Stimulated activated CD8-positive, alpha-beta memory T cell treated with anti-CD3 and anti-CD28 coated beads, Interleukin-15, amount 100 ng/mL, for 48 hours (primary cell): Measurements from ENCODE around the gene AKR1A1.
"Not testable (repeated sequence)": the region's sequence is repeated elsewhere in the genome, so short reads cannot be mapped to it uniquely, and the experiment has no call there.

ENCODE experiments used
- DNase-seq, 2 donors: peaks; one replicate each; pipeline ENCODE4 v3.0.0-alpha.2; 2020; ENCODE audit warnings: low read depth in 2 of 2

The AKR1A1 gene

DNA sequence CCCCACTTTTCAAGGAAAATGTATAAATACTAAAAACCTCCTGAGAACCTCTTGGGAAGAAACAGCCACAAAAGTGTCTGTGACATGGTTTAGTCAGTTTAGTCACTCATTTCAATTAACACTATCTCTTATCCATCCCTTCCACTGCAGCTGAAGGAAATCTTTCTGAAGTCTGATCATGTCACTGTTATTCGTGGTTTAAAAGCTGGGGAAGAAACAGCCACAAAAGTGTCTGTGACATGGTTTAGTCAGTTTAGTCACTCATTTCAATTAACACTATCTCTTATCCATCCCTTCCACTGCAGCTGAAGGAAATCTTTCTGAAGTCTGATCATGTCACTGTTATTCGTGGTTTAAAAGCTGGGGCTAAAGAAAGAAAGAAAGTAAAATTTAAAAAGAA, 27.1 kb upstream of the AKR1A1 start:
- DNase-seq: not testable (repeated sequence)

DNA sequence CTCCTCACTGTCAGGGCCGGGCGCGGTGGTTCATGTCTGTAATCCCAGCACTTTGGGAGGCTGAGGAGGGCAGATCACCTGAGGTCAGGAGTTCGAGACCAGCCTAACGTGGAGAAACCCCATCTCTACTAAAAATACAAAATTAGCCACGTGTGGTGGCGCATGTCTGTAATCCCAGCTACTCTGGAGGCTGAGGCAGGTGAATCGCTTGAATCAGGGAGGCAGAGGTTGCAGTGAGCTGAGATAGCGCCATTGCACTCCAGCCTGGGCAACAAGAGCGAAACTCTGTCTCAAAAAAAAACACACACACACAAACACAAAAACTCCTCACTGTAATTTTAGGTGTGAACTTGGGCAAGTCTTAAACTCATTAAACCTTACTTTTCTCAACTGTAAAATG, 26.7 kb upstream of the AKR1A1 start:
- not testable (repeated sequence) for DNase-seq

DNA sequence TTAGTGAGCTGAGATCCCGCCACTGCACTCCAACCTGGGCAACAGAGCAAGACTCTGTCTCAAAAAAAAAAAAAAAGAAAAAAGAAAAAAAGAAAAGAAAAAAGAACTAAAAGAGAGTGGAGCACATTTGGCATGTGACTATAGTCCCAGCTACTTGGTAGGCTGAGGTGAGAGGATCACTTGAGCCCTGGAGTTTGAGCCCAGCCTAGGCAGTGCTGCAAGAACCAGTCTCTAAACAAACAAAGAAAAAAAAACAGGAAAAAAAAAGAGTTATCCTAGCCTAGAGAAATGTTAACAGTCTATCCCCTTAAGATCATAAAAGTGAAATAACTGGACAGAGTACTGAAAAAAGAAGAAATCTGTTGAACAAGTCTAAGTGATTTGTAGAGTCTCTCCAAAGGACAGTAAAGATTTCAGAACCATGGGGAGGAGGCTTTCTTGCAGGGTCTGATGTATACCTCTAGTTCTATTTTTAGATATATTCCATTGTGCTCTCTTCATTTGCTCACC, 24.4 kb upstream of the AKR1A1 start:
- DNase-seq: no peak

DNA sequence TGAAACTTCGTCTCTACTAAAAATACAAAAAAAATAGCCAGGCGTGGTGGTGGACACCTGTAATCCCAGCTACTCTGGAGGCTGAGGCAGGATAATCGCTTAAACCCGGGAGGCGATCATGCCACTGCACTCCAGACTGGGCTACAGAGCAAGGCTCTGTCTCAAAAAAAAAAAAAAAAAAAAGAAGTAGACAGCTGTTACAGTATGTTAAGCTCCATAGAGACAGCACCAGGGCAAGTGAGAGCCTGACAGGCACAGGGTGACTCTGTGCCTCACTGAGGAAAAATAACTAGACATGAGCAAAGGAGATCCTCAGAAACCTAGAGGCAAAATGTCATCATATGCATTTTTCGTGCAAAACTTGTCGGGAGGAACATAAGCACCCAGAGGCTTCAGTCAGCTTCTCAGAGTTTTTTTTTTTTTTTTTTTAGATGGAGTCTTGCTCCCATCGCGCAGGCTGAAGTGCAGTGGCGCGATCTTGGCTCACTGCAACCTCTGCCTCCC, 19.9 kb upstream of the AKR1A1 start:
- no peak for DNase-seq

DNA sequence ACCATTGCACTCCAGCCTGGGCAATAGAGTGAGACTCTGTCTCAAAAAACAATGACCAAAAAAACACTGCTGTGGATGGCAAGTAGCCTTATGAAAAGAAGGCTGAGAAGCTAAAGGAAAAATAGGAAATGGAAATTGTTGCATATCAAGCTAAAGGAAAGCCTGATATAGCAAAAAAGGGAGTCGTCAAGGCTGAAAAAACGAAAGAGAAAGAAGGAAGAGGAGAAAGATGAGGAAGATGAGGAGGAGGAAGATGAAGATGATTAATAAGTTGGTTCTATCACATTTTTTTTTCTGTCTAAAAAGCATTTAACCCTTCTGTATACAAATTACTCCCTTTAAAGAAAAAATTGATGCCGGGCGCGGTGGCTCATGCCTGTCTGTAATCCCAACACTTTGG, 18.8 kb upstream of the AKR1A1 start:
- DNase-seq: no peak

DNA sequence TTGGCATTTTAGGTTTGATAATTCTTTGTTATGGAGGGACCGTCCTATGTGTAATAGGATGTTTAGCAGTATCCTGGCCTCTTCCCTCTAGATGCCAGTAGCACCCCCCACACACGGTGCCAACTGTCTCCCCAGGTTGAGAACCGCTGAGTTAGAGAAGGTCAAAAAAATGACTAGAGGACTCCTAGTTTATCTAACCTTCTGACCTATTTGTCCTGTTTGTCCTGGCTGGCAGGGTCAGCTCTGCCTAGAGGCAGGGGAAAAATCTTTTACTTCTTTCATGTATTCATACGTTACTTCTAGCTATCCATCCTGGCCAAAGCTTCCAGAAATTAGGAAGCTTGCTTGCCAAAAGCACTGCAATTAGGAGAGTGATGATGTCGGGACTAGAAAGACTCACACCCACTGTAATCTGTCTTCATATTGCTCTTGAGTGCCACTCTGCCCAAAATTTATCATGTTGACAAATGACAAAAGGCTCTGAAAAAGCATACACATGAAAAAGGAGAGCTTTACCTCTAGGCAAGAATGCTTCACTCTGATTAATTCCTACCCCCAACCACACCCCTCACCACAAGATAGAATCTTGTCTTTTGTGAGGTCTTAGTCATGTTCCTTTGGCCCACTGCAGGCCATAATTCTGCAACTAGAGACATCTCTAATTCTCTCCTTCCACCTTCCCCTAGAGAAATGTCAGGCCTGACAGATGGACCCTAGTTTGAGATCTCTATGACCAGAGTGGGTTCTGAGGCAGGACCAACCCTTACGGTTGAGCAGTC, 14.4 kb upstream of the AKR1A1 start:
- DNase-seq: no peak

DNA sequence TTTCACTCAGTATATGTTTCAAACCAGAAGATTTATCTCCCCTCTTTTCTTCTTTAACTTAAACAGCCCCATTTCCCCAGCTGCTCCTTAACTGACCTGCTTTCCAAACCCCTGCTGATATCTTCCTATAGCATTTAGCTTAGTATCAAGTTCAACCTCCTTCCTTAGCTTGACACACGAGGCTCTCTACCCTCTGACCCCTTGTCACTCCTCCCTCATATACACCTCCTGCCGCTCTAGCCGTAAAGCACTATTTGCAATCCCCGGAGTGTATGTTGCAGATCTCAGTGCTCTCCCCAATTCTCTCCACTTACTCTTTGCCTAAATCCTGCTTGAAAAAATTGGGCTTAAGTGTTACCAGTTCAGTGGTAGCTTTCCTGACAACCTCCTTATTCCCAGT, 13.7 kb upstream of the AKR1A1 start:
- DNase-seq: no peak

DNA sequence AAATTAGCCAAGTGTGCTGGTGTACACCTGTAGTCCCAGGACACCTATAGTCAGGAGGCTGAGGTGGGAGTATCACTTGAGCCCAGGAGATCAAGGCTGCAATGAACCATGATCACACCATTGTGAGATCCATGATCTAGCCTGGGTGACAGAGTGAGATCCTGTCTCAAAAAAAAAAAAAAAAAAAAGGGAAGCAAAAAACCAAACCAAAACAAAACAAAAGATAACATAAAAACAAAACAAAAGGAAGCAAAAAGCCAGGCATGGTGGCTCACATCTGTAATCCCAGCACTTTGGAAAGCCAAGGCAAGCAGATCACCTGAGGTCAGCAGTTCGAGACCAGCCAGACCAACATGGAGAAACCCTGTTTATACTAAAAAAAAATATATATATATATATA, 9.4 kb upstream of the AKR1A1 start:
- DNase-seq: no peak

DNA sequence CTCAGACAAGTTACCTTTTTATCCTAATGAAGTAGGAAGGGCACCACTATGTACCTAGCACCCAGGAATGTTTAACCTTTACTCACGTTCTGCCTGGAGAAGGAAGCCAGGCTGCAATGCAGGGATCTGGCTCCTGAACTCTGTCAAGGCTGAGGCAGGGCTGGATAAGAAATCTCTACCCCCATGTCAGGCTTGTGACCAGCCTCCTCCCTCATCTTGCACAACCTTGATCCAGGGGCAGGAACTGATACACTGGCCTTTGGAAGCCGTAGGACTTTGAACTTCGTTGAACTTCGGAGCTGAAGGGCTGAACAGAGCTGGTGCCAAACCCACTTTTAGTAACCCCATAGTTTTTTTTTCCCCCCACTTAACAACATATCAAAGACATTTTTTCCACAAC, 8.0 kb upstream of the AKR1A1 start:
- no peak for DNase-seq

DNA sequence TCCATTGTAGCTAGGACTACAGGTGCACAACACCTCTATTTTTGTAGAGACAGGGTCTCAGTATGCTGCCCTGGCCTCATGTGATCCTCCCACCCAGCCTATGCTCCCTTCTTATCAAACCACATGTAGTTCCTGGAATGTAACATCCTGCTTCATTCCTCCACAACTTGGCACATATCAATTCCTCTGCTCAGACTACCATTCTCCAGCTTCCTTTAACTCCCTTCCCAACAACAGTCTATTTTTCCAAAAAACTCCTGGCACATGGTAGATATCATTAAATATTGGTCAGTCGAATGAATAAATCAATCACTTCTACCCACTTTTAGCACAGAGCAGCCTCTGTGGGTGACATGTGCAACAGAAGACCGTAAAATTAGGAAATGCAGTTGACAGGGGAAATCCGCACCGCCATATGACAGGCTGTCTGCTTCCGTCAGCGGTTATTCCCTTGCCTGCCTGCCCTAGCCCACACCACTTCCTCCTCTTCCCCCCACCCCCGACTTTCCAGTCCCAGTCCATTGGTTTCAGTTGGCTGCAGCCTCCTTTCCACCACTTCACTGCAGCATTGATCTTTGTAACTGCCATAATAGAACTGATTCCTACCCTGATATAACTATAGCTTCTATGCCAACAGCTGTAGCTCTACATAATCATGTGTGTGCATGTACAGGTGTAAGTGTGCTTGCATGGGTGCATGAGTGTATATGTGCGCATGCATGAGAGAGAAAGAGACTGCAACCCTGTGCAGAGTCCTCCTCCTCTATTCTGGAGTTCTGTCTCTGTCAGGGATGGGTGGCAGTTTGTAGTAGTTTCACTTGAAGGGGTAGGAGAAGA, 6.8 kb upstream of the AKR1A1 start:
- peak; percentile 61 to 71 for DNase-seq

DNA sequence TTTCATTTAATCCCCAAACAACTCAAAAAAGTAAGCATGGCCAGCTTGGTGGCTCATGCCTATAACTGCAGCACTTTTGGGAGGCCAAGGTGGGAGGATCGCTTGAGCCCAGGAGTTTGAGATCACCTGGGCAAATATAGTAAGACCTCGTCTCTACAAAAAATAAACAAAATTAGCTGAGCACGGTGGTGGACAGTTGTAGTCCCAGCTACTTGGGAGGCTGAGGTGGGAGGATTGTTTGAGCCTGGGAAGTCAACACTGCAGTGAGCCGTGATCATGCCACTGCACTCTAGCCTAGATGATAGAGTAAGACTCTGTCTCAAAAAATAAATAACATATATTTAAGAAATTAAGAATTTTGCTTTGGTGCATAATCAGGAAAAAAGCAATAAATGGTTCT, 6.1 kb upstream of the AKR1A1 start:
- DNase-seq: no peak

DNA sequence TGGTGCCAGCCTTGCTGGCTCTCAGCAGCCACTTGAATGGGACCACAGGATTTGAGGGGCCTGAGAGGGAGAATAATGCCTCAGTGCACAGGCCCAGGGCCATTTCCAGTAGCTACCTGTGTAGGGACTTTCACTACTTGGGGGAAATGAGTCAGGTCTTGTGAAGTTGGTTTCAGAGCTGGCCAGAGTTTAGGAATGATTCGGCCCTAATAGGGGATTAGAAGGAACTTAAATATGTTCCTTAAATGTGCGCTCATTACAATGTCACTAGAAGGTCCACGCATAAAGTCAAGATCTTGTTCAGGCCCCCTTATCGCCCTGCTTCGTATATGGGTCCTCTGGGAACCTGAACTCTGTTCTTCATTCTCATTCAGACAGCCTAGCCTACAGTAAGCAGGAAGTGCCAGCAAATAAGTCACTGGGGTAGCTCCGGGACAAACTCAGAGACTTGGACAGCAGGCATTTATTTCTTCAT, 5.6 kb upstream of the AKR1A1 start:
- no peak for DNase-seq

DNA sequence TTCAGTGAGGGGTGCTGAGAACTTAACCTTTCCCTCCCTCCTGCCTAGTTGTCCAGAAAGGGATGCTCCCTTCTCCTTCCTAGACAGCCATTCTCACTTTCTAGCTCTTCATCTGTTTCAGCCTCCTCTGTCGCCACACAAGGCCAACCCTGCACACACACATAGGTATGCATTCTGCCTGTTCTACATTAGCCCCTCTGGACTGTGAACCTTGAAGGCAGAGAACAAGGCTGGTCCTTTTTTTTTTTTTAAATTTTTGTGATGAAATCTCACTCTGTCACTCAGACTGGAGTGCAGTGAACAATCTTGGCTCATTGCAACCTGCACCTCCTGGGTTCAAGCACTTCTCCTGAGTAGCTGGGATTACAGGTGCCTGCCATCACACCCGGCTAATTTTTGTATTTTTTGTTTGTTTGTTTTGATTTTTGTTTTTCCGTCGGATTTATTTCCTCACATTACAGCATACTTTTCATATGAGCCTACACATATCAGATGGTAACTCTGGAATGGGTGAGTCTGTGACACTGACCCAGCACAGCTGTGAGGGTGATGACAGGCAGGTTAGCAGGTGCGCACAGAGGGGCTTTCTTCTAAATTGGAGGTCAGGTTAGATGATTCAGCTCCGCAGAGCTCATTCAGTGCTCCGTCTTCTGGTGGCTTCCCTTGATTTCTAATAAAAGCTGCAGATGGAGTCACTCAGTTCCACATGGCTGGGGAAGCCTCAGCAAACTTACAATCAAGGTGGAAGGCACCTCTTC, 4.9 kb upstream of the AKR1A1 start:
- DNase-seq: no peak

DNA sequence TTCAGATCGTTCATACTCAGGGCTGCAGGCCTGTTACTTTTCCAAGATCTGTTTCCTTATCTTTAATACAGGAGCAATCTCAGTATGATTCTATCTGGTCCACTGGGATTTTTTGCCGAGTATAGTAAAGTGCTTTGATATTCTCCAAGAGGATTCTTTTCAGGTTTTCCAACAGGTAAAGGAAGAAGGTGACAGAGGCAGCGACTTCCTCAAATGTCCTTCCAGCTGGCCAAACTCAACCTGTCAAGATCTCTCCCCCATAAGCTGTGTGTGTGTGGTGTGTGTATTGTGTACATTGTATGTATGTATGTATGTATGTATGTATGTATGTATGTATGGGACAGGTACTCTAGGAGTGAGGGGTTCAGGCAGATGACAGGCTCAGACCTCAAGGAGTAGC, 1.1 kb downstream of the AKR1A1 start:
- no peak for DNase-seq

DNA sequence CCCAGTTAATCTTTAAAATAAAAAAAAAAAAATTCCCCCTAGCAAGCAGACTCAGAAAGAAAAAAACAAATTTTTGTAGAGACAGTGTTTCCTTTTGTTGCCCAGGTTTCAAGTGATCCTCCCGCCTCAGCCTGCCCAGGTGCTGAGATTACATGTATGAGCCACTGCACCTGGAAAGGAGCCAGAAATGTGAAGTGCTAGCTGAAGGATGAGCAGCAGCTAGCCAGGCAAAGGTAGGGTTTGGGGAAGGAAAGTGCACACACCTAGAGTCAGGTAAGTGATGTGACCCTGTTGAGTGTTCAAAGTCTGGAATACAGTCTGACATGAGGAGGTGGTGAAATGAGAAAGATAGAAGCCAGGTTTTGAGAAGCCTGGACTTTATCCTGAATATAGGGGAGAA, 1.7 kb downstream of the AKR1A1 start:
- no peak for DNase-seq

DNA sequence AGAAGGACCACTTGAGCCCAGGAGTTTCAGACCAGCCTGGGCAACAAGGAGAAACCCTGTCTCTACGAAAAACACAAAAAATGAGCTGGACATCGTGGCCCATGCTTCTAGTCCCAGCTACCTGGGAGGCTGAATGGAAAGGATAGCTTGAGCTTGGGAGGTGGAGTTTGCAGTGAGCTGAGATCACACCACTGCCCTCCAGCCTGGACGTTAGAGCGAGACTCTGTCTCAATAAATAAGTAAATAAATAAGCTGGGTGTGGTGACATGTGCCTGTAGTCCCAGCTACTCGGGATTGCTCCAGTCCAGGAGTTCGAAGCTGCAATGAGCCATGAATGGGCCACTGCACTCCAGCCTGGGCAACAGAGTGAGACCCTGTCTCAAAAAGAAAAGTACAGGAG, 3.6 kb downstream of the AKR1A1 start:
- DNase-seq: no peak

DNA sequence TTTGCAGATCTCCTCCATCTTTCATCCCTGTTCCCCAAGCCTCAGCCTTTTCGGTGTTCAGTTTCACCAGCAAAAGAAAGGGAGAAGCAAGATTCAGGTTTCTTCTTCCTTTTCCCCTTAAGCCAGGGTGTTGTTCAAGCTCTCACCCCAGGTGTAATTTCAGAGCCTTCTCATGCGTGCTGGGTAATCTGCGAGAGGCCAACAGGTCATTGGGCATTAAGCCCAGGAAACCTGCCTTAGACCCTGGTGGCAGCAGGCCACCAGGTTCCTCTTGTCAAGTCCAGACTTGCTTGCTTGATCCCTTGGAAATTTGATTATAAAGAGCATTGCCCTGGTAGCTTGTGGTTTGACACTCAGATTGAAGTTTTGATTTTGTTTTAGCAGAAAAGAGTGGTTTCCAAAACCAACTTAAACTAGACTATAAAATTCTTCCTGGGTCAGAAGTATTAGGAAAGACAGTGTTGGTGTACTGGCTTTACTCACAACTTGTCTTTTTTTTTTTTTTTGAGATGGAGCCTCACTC, 6.9 kb downstream of the AKR1A1 start:
- no peak for DNase-seq

DNA sequence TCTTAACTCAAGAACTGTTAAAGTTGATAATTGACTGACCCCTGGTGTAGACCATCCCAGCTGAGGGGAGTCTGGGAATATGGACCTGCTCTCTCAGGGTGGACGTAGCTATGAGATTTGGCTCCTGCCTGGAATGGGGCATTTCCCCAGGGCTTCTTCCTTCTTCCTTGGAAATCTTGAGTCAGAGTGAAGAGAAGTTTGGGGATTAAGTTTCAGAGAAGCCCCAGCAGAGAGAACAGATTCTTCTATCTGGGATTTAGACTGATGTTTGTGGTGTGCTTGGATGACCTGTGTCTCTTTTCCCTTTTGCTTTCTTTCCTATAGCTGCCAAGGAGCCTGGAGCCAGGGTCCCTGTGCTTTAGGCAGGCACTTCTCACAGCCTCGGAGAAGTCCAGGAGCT, 13.2 kb downstream of the AKR1A1 start:
- DNase-seq: no peak

DNA sequence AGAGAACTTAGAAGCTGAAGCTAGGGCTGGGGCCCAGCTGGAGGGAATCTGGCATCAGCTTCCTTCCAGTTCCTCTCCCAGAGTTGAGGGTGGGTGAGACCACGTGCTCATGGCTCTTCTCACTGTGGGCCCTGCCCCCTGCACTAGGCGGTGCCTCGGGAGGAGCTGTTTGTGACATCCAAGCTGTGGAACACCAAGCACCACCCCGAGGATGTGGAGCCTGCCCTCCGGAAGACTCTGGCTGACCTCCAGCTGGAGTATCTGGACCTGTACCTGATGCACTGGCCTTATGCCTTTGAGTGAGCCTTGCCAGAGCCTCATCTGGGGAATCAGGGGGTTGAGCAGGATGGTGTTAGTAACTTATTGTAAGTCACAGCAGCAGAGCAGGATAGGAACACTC, 16.1 kb downstream of the AKR1A1 start:
- DNase-seq: no peak

DNA sequence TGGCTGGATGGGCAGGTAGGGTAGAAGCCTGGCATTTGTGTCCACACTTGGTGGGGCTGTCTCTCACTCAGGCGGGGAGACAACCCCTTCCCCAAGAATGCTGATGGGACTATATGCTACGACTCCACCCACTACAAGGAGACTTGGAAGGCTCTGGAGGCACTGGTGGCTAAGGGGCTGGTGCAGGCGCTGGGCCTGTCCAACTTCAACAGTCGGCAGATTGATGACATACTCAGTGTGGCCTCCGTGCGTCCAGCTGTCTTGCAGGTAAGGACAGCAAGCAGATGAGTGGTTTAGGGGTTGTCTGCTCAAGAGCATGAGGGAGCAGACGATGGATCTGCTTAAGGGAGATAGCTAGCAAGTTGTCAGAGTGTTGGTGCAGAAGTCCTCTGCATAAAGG, 17.3 kb downstream of the AKR1A1 start:
- DNase-seq: no peak

DNA sequence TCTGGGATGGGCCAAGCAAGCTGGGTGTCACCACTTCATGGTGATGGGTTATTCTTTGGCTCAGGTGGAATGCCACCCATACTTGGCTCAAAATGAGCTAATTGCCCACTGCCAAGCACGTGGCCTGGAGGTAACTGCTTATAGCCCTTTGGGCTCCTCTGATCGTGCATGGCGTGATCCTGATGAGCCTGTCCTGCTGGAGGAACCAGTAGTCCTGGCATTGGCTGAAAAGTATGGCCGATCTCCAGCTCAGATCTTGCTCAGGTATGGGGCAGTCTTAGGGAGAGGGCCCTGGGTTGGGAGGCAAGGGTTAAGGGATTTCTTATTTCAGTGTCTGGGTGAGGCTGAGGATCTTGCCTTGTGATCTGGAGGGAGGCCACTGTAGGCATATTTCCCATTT, 17.8 kb downstream of the AKR1A1 start:
- DNase-seq: no peak

DNA sequence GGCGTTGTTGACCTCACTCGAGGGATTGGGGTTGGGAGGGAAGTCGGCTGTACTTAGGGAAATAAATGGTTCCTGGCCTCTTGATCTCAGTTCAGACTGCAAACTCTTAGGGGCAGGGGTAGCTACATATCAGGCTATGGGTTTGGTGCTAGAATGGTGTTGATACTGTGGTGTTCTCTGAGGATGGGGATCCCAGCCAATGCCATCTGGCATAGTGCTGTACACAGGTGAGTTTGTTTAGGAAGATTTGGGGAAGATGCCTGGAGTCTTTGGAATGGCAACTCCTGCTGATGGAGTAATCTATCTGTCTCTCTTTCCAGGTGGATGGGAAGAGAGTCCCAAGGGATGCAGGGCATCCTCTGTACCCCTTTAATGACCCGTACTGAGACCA, 18.9 kb downstream of the AKR1A1 start:
- no peak for DNase-seq
